HEK293T (cell line): ENCODE data around the gene SCNN1A.

Experiments
- CTCF ChIA-PET: fragments of 350-600 bp; formaldehyde crosslinking; extraction: SDS; loops from one replicate; lab custom pipeline; 2021; ENCODE audit warnings: antibody characterized with exemption, inconsistent platforms; lab: Yijun Ruan, JAX
- POLR2A ChIA-PET: fragments of 350-600 bp; formaldehyde crosslinking; extraction: SDS; loops from one replicate; lab custom pipeline; 2020; ENCODE audit warnings: antibody characterized with exemption, inconsistent platforms; lab: Yijun Ruan, JAX
- DNase-seq: peaks from one replicate; pipeline ENCODE4 v3.0.0; 2012; ENCODE audit warnings: mixed read lengths; ENCODE audit errors: extremely low spot score
- ARNT ChIP-seq: fragments of 450-650 bp; IDR thresholded peaks from 2 replicates; pipeline ENCODE4 v1.6.1; 2017; ENCODE audit warnings: mild to moderate bottlenecking
- BHLHE40 ChIP-seq: fragments of 450-650 bp; IDR thresholded peaks from 2 replicates; pipeline ENCODE4 v1.6.1; 2016; ENCODE audit warnings: mild to moderate bottlenecking, moderate library complexity, borderline replicate concordance
- CTBP1 ChIP-seq: fragments of 450-650 bp; IDR thresholded peaks from 2 replicates; pipeline ENCODE4 v1.6.1; 2016; ENCODE audit warnings: borderline replicate concordance
- ELF4 ChIP-seq: fragments of 450-650 bp; IDR thresholded peaks from 2 replicates; pipeline ENCODE4 v1.6.1; 2017; ENCODE audit warnings: antibody characterized with exemption
- FOXA1 ChIP-seq: fragments of 450-650 bp; IDR thresholded peaks from 2 replicates; pipeline ENCODE4 v1.6.1; 2016; ENCODE audit warnings: mild to moderate bottlenecking
- FOXK2 ChIP-seq: fragments of 450-650 bp; IDR thresholded peaks from 2 replicates; pipeline ENCODE4 v1.6.1; 2016; ENCODE audit warnings: mild to moderate bottlenecking
- FOXM1 ChIP-seq: fragments of 450-650 bp; IDR thresholded peaks from 2 replicates; pipeline ENCODE4 v1.6.1; 2017; ENCODE audit warnings: mild to moderate bottlenecking, borderline replicate concordance
- HDGF ChIP-seq: fragments of 450-650 bp; IDR thresholded peaks from 2 replicates; pipeline ENCODE4 v1.6.1; 2017; ENCODE audit warnings: antibody characterized with exemption, borderline replicate concordance
- L3MBTL2 ChIP-seq: fragments of 450-650 bp; conservative IDR thresholded peaks from 2 replicates; pipeline ENCODE4 v1.6.1; 2016; ENCODE audit warnings: mild to moderate bottlenecking
- LEF1 ChIP-seq: fragments of 450-650 bp; IDR thresholded peaks from 2 replicates; pipeline ENCODE4 v1.6.1; 2017; ENCODE audit warnings: mild to moderate bottlenecking, borderline replicate concordance
- NFRKB ChIP-seq: fragments of 450-650 bp; IDR thresholded peaks from 2 replicates; pipeline ENCODE4 v1.6.1; 2016; ENCODE audit warnings: mild to moderate bottlenecking, moderate library complexity
- PKNOX1 ChIP-seq: fragments of 450-650 bp; IDR thresholded peaks from 2 replicates; pipeline ENCODE4 v1.6.1; 2016
- SP1 ChIP-seq: fragments of 450-650 bp; IDR thresholded peaks from 2 replicates; pipeline ENCODE4 v1.6.1; 2017
- SUZ12 ChIP-seq: fragments of 450-650 bp; IDR thresholded peaks from 2 replicates; pipeline ENCODE4 v1.6.1; 2016; ENCODE audit warnings: mild to moderate bottlenecking
- TARDBP ChIP-seq: fragments of 450-650 bp; IDR thresholded peaks from 2 replicates; pipeline ENCODE4 v1.6.1; 2016
- ZNF384 ChIP-seq: fragments of 450-650 bp; IDR thresholded peaks from 2 replicates; pipeline ENCODE4 v1.6.1; 2016

SCNN1A gene

DNA sequence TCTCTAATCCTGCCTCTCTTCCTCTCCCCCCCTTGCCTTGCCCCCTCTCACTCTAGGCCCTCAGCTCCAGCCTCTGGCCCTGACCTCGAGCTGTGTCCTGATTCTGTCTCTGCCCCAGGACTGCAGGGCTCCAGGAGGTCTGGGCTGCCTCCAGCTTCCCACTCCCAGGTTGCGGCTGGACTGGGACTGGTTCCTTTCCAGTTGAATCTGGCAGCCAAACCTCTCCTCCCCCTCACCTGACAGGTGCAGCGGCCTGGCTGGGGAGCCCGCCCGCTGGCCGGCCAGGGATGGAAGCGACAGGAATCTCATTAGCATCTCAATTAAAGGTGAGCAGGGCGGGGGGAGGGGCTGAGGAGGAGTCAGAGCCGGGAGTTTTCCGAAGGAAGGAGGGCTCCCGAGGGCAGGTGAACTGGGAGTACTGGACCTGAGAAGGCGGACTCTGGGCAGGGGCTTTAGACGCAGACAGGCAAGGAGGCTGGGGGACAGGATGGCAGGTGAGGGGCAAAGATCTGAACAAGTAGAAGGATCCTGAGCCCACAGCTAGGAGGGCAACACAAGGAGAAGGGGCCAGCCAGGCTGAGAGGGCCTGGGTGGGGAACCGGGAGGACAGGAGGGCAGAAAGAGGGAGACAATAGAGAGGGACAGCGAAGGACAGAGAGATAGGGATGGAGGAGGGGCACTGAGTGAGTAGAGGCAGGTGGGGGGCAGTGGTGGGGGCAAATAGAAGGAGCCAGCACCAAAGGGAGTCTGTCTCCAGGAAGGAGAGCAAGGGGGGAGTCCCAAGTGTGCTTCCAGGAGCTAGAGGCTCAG is at the start of gene SCNN1A:
TSS of gene SCNN1A (minus strand) at position 295 of the 810 bp plus-strand sequence. CDS start 780 bp downstream, outside the sequence.
- ChIA-PET POLR2A (interaction anchor here (1.3 to 2.2 kb wide), 4 partner anchors 12 to 95 kb away, joined by 3 to 11 read pairs (median 7); partner anchors contain the start of gene VAMP1), CTCF (interaction anchor here (3.2 kb wide), 1 partner anchor 49 kb away, joined by 10 read pairs; no protein-coding TSS in a partner anchor)
- TF ChIP-seq FOXM1: no peak
- no peak for TF ChIP-seq SUZ12
- no peak for TF ChIP-seq LEF1
- TF ChIP-seq BHLHE40: no peak
- no peak for TF ChIP-seq ZNF384
- TF ChIP-seq HDGF: no peak
- TF ChIP-seq ELF4: no peak
- no peak for TF ChIP-seq NFRKB
- no peak for TF ChIP-seq CTBP1
- no peak for TF ChIP-seq TARDBP

GRCh38 chr12:6424866-6425265 is 49.5 kb upstream of the SCNN1A start:
- ChIA-PET POLR2A (interaction anchor here (3.7 kb wide), 1 partner anchor 46 kb away, joined by 17 read pairs; the partner anchor contains the start of gene VAMP1), CTCF (interaction anchor here (2.1 to 3.6 kb wide), 2 partner anchors 41 to 113 kb away, joined by 9 to 26 read pairs; no protein-coding TSS in a partner anchor)
- DNase-seq: no peak
- TF ChIP-seq HDGF: no peak
- TF ChIP-seq ZNF384: no peak
- TF ChIP-seq LEF1: no peak
- TF ChIP-seq L3MBTL2: no peak

More for the DNA sequence above, at the start of gene SCNN1A:
- no peak for DNase-seq

DNA sequence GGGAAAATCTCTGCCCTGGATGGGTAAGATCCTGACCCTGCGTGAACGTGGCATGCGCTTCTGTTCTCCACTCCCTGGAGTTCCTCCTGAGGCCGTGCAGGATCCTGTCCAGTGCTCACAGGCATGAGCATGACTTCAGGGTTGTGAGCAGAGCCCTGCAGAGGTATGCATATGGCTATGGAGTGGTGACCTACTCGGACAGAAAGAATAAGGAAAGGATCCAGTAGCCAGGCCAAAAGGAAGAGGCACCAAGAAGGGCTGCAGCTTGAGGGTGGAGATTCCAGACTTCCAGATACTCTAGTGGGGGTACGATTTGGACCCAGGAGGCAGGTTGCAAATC is 48.6 kb upstream of the SCNN1A start:
- TF ChIP-seq BHLHE40 (no peak), CTBP1 (no peak), LEF1 (no peak), FOXA1 (no peak), HDGF (no peak), FOXK2 (no peak), FOXM1 (no peak), TARDBP (no peak), NFRKB (no peak), PKNOX1 (no peak), SUZ12 (no peak), ZNF384 (no peak), ELF4 (no peak), L3MBTL2 (no peak), SP1 (no peak)
- no peak for DNase-seq
- CTCF ChIA-PET: interaction anchor here (0.6 to 3.6 kb wide), 9 partner anchors 11 to 676 kb away, joined by 3 to 26 read pairs (median 5); partner anchors contain the start of genes MRPL51 and VAMP1
- POLR2A ChIA-PET: interaction anchor here (0.5 to 3.7 kb wide), 6 partner anchors 41 to 114 kb away, joined by 3 to 17 read pairs (median 4); partner anchors contain the start of gene VAMP1

GRCh38 chr12:6423267-6424007 is 48.1 kb upstream of the SCNN1A start:
- POLR2A ChIA-PET: interaction anchor here (0.5 to 3.7 kb wide), 6 partner anchors 42 to 114 kb away, joined by 3 to 17 read pairs (median 4); partner anchors contain the start of gene VAMP1
- DNase-seq: peak; percentile 88
- no peak for TF ChIP-seq CTBP1
- no peak for TF ChIP-seq FOXA1
- no peak for TF ChIP-seq FOXM1
- peak; percentile 97 for TF ChIP-seq L3MBTL2
- 0 out of 2 replicates have a peak, but pooled peaks have one; percentile 57 for TF ChIP-seq HDGF
- CTCF ChIA-PET: interaction anchor here (0.6 to 3.6 kb wide), 9 partner anchors 12 to 676 kb away, joined by 3 to 26 read pairs (median 5); partner anchors contain the start of genes MRPL51 and VAMP1

DNA sequence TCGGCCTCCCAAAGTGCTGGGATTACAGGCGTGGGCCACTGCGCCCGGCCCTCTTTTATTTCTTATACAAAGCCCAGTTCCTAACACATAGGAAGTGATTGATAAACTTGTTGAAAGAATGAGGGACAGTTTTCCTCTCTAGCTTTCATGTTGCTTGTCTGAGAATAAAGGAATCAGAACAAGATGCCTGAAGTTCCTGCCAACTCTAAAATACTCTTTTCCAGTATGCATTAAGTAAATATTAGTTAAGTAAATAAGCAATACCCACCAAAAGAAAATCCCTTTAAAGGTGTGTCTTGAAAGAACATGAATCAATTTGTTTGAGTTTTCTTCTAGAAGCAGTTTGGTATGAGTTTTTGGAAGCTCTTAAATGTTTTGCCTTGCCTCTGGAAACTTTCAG is 45.0 kb upstream of the SCNN1A start:
- ChIA-PET CTCF (interaction anchor here (0.7 kb wide), 1 partner anchor 45 kb away, joined by 3 read pairs; no protein-coding TSS in a partner anchor), POLR2A (no interaction called here)
- TF ChIP-seq FOXK2 (no peak), LEF1 (no peak), FOXM1 (no peak), HDGF (no peak), SP1 (no peak), L3MBTL2 (no peak), ELF4 (no peak), TARDBP (no peak), ZNF384 (no peak), ARNT (no peak), CTBP1 (no peak), FOXA1 (no peak)
- DNase-seq: no peak

GRCh38 chr12:6418796-6419195 is 43.4 kb upstream of the SCNN1A start:
- POLR2A ChIA-PET: interaction anchor here (0.8 kb wide), 1 partner anchor 115 kb away, joined by 3 read pairs; the partner anchor contains the start of gene GAPDH
- CTCF ChIA-PET: no interaction called here
- no peak for DNase-seq
- TF ChIP-seq ELF4: no peak
- TF ChIP-seq NFRKB: no peak
- TF ChIP-seq SP1: no peak
- no peak for TF ChIP-seq FOXM1
- TF ChIP-seq FOXK2: no peak
- TF ChIP-seq L3MBTL2: no peak
- TF ChIP-seq FOXA1: no peak
- no peak for TF ChIP-seq SUZ12

DNA sequence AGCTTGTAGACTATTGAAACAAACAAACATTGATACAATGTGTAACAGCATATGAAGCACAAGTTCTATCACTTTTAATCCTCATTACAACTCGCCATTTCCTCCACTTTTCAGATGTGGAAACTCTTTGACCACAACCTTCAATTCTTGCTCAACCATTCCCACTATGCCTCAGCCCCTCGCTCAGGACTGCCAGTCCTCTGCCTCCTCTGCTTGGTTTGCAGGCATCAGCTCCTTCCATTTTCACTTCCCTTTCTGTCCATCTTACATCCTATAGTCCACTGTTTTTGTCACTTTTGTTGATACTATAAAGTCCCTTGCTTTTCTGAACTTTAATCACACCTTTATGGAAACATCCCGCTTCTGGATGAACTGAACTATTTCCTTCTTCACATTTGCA is 41.2 kb upstream of the SCNN1A start:
- ChIA-PET POLR2A (no interaction called here), CTCF (interaction anchor here (0.5 to 0.6 kb wide), 2 partner anchors 91 to 196 kb away, joined by 3 to 4 read pairs; no protein-coding TSS in a partner anchor)
- TF ChIP-seq L3MBTL2: no peak
- no peak for DNase-seq
